Muscle layer of colon (tissue), 2 donors: ENCODE measurements around the gene AGAP1.

ENCODE experiments used
- H3K27ac ChIP-seq: one replicate; pipeline ENCODE4 v1.7.0; 2013; ENCODE audit warnings: low read depth, mild to moderate bottlenecking, low read length, moderate library complexity
- H3K27me3 ChIP-seq, 2 donors: one replicate each; pipeline ENCODE4 v1.7.0; 2013; ENCODE audit warnings: low read length in 2 of 2, mild to moderate bottlenecking in 2 of 2; ENCODE audit not compliant: insufficient read depth in 2 of 2, control insufficient read depth in 1 of 2
- H3K36me3 ChIP-seq: one replicate; pipeline ENCODE4 v1.7.0; 2013; ENCODE audit warnings: mild to moderate bottlenecking, low read length; ENCODE audit not compliant: insufficient read depth
- H3K4me1 ChIP-seq: one replicate; pipeline ENCODE4 v1.7.0; 2013; ENCODE audit warnings: mild to moderate bottlenecking, low read length; ENCODE audit not compliant: insufficient read depth
- H3K4me3 ChIP-seq, 2 donors: one replicate each; pipeline ENCODE4 v1.7.0; 2013; ENCODE audit warnings: low read length in 2 of 2, low read depth in 1 of 2, mild to moderate bottlenecking in 1 of 2, moderate library complexity in 1 of 2
- H3K9ac ChIP-seq: one replicate; pipeline ENCODE4 v1.7.0; 2013; ENCODE audit warnings: low read length
- H3K9me3 ChIP-seq: one replicate; pipeline ENCODE4 v1.7.0; 2013; ENCODE audit warnings: mild to moderate bottlenecking, low read length
- donor health status: abdominal sarcoma.
- donor health status: Adenocarcinoma of cecum.

The AGAP1 gene

GRCh38 chr2:235848055-235848454 is 354.2 kb downstream of the AGAP1 start:
- H3K27ac ChIP-seq = no peak overlapping the region
- no peak overlapping the region for H3K4me3 ChIP-seq
- no peaks in the 10 kb centered on the region for H3K9me3 ChIP-seq
- no peaks in the 10 kb centered on the region for H3K27me3 ChIP-seq
- no peak overlapping the region for H3K9ac ChIP-seq
- no peaks in the 10 kb centered on the region for H3K4me1 ChIP-seq
- H3K36me3 ChIP-seq = no peaks in the 10 kb centered on the region

DNA sequence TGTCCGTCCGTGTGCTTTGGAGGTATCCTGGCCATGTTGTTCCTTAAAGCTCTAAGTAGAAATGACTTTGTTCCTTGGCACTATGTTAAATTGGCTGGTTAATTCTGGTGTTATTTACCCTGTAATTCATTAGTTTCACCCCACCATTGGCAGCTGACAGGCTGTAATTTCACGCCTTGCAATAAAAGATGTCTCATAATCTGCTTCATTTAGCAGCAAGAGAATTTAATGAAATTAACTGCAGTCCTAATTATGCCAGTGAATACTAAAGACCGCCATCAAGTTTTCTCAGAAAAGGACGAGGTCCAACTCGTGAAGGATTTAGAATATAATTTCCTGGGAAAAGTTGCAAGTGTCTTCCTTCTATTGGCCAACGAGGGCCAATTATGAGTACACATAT is 355.1 kb downstream of the AGAP1 start:
- Histone ChIP-seq H3K4me1 (no peaks in the 10 kb centered on the region), H3K9me3 (no peaks in the 10 kb centered on the region), H3K9ac (no peak overlapping the region), H3K36me3 (no peaks in the 10 kb centered on the region), H3K4me3 (no peak overlapping the region), H3K27me3 (no peaks in the 10 kb centered on the region), H3K27ac (no peak overlapping the region)

GRCh38 chr2:235849489-235849888 is 355.6 kb downstream of the AGAP1 start:
- Histone ChIP-seq H3K4me3 (no peak overlapping the region), H3K27me3 (no peaks in the 10 kb centered on the region), H3K27ac (no peak overlapping the region), H3K36me3 (no peaks in the 10 kb centered on the region), H3K4me1 (no peaks in the 10 kb centered on the region), H3K9me3 (no peaks in the 10 kb centered on the region), H3K9ac (no peak overlapping the region)

DNA sequence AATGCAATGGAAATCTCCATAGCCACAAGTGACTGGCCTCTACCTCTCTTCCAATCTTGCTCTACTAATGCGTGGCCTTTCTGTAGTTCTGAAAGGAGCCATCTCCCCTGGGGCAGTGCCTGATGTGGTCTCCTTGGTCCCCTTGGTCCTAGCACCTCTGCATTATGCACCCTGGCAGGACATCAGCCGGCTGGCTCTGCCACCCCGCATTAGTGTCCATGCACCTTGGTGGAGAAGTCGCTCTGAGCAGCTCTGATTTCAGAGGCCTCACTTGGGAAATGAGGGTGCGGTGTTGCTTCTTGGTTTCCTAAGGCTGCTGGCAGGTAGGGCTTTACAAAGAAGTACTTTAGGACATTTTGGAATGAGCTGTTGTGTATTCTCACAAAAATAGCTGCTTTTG is 356.4 kb downstream of the AGAP1 start:
- no peak overlapping the region for H3K4me3 ChIP-seq
- H3K27ac ChIP-seq = no peak overlapping the region

DNA sequence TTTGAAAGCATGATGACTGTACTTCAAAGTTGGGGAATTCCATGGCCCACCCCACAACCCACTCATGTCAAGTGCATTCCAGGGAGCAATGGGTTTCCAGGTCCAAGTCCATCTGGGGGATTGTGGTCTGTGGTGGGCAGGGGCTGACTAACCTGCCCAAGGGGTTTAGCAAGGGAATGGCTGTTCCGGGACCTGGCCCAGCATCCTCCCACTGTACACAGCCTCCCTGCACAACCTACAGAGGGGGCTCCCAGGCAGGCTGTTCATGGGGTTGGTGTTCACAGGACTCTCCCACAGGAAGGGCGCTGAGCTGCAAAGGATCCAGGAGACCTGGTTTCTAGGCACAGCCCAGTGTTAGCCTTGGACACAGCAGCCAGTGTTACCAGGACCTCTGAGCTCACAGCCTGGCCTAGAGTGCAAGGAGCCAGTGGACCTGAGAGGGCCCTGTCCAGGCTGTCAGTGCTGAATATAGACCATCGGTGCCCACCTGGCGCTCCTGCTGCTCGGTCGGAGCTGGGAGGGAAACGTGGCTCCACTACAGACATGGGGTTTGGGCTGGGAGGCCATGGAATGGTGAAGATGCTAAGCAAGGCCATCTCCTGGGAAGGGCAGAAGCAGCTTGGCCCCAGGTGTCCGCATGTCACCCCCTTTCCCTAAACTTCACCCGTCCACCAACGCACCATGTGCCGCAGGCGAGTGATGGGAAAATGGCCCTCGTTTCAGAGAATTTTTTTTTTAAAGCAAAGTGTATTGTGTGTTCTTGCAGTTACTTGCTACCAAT is 357.1 kb downstream of the AGAP1 start:
- H3K4me1 ChIP-seq = no peaks in the 10 kb centered on the region
- no peaks in the 10 kb centered on the region for H3K27me3 ChIP-seq
- no peaks in the 10 kb centered on the region for H3K9me3 ChIP-seq
- H3K27ac ChIP-seq = no peak overlapping the region
- H3K36me3 ChIP-seq = no peaks in the 10 kb centered on the region
- no peak overlapping the region for H3K4me3 ChIP-seq
- no peak overlapping the region for H3K9ac ChIP-seq

More for the DNA sequence above, 356.4 kb downstream of the AGAP1 start:
- H3K27me3 ChIP-seq = no peaks in the 10 kb centered on the region
- H3K4me1 ChIP-seq = no peaks in the 10 kb centered on the region
- no peaks in the 10 kb centered on the region for H3K36me3 ChIP-seq
- H3K9me3 ChIP-seq = no peaks in the 10 kb centered on the region
- no peak overlapping the region for H3K9ac ChIP-seq

GRCh38 chr2:235851828-235852525 is 358.1 kb downstream of the AGAP1 start:
- Histone ChIP-seq H3K36me3 (no peaks in the 10 kb centered on the region), H3K4me3 (no peak overlapping the region), H3K9me3 (no peaks in the 10 kb centered on the region), H3K4me1 (no peaks in the 10 kb centered on the region), H3K9ac (no peak overlapping the region), H3K27ac (no peak overlapping the region), H3K27me3 (no peaks in the 10 kb centered on the region)

- Histone ChIP-seq H3K27ac (no peak overlapping the region), H3K9me3 (no peaks in the 10 kb centered on the region), H3K27me3 (no peaks in the 10 kb centered on the region), H3K36me3 (no peaks in the 10 kb centered on the region), H3K4me1 (no peaks in the 10 kb centered on the region), H3K9ac (no peak overlapping the region), H3K4me3 (no peak overlapping the region)
Measured at GRCh38 chr2:235852526-235852920, 358.7 kb downstream of the AGAP1 start.

DNA sequence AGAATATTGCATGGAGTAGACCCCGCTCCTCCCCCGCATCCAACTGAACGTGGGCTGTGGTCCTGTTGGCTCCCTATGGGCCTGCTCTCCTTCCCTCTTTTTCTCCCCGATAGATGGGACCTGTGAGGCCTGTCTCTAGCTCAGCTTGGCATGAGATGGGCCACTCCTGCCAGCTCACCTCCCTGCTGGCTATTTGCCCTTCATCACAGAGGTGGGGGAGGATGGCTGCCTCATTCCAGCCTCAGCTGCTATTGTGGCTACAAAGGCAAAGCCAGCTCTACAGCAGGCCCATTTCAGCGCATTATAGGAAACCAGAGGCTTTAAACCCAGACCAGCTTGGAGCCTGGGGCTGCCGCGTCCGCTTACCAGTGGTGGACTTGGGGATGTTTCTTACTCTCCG is 360.4 kb downstream of the AGAP1 start:
- Histone ChIP-seq H3K36me3 (no peaks in the 10 kb centered on the region), H3K4me3 (no peak overlapping the region), H3K27me3 (no peaks in the 10 kb centered on the region), H3K9ac (no peak overlapping the region), H3K9me3 (no peaks in the 10 kb centered on the region), H3K4me1 (no peaks in the 10 kb centered on the region), H3K27ac (no peak overlapping the region)

- Histone ChIP-seq H3K9ac (no peak overlapping the region), H3K36me3 (no peaks in the 10 kb centered on the region), H3K4me1 (no peaks in the 10 kb centered on the region), H3K9me3 (no peaks in the 10 kb centered on the region), H3K4me3 (no peak overlapping the region), H3K27me3 (no peaks in the 10 kb centered on the region), H3K27ac (no peak overlapping the region)
Measured at GRCh38 chr2:235855011-235855410, 361.2 kb downstream of the AGAP1 start.

GRCh38 chr2:235856151-235856854 is 362.5 kb downstream of the AGAP1 start:
- Histone ChIP-seq H3K9ac (no peak overlapping the region), H3K36me3 (no peaks in the 10 kb centered on the region), H3K27me3 (no peaks in the 10 kb centered on the region), H3K4me1 (no peaks in the 10 kb centered on the region), H3K27ac (no peak overlapping the region), H3K4me3 (no peak overlapping the region), H3K9me3 (no peaks in the 10 kb centered on the region)

DNA sequence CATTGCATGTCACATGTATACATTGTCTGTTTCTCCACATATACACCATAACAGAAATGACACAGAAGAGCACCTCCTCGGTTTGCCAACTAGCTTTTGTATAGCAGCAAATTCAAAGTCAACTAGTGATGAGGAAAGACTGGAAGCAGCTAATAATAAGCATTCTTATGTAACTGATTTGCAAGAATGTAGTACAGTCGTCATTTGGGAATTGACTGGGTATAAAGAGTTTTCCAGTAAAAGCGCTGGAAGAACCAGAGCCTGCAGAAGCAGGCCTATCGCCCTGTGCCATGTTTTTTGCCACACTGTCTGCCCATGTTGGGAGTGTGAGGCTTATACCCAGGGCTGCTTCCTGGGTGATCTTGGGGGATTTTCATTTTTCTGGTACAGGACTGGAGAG is 363.8 kb downstream of the AGAP1 start:
- H3K9ac ChIP-seq = no peak overlapping the region
- H3K4me3 ChIP-seq = no peak overlapping the region
- H3K4me1 ChIP-seq = no peaks in the 10 kb centered on the region
- no peak overlapping the region for H3K27ac ChIP-seq
- peaks cover 4% of the 10 kb centered on the region for H3K36me3 ChIP-seq
- no peaks in the 10 kb centered on the region for H3K9me3 ChIP-seq
- no peaks in the 10 kb centered on the region for H3K27me3 ChIP-seq
